Keratinocyte (primary cell): ENCODE data around the gene RBM19.

Experiments
- EZH2 ChIP-seq: IDR thresholded peaks from one replicate; pipeline ENCODE4 v1.6.1; 2012; ENCODE audit warnings: inconsistent platforms, mild to moderate bottlenecking, low read length, moderate library complexity
- TF ChIP-seq, protein P1 (sequence below), 3 experiments: IDR thresholded peaks in 1 of 3; conservative IDR thresholded peaks in 1 of 3; optimal IDR thresholded peaks in 1 of 3; 2 replicates in 2 of 3; 3 replicates in 1 of 3; pipeline versions ENCODE3 to v1.5.1; 2011; ENCODE audit warnings: low read length in 3 of 3, mild to moderate bottlenecking in 3 of 3, moderate library complexity in 2 of 3, control low read depth in 1 of 3, inconsistent platforms in 1 of 3; ENCODE audit not compliant: insufficient read depth in 2 of 3; ENCODE audit errors: extremely low read depth in 1 of 3

- TF ChIP-seq, protein P1, sequence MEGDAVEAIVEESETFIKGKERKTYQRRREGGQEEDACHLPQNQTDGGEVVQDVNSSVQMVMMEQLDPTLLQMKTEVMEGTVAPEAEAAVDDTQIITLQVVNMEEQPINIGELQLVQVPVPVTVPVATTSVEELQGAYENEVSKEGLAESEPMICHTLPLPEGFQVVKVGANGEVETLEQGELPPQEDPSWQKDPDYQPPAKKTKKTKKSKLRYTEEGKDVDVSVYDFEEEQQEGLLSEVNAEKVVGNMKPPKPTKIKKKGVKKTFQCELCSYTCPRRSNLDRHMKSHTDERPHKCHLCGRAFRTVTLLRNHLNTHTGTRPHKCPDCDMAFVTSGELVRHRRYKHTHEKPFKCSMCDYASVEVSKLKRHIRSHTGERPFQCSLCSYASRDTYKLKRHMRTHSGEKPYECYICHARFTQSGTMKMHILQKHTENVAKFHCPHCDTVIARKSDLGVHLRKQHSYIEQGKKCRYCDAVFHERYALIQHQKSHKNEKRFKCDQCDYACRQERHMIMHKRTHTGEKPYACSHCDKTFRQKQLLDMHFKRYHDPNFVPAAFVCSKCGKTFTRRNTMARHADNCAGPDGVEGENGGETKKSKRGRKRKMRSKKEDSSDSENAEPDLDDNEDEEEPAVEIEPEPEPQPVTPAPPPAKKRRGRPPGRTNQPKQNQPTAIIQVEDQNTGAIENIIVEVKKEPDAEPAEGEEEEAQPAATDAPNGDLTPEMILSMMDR (optimal IDR thresholded peaks at IDR 0.05 in 1 of 3, IDR thresholded peaks at IDR 0.05 in 1 of 3, conservative IDR thresholded peaks at IDR 0.05 in 1 of 3; ENCODE audit: extremely low read depth in 1 of 3, insufficient read depth in 2 of 3, low read length in 3 of 3): no peak
- no peak for TF ChIP-seq EZH2
These were observed 1.2 kb upstream of the RBM19 start for GRCh38 chr12:113967368-113967767.
